Mucosa of stomach (tissue), 1 donor: ENCODE measurements around the gene AP1S3.
"Not testable (repeated sequence)": the region's sequence is repeated elsewhere in the genome, so short reads cannot be mapped to it uniquely, and the experiment has no call there.

Experiments used
- H3K27me3 ChIP-seq: one replicate; pipeline ENCODE4 v1.7.0; 2013; ENCODE audit warnings: mild to moderate bottlenecking, low read length; ENCODE audit not compliant: control insufficient read depth, insufficient read depth
- H3K36me3 ChIP-seq: one replicate; pipeline ENCODE4 v1.7.0; 2013; ENCODE audit warnings: low read length; ENCODE audit not compliant: control insufficient read depth, insufficient read depth
- H3K4me1 ChIP-seq: one replicate; pipeline ENCODE4 v1.7.0; 2013; ENCODE audit warnings: mild to moderate bottlenecking, low read length; ENCODE audit not compliant: control insufficient read depth, insufficient read depth
- H3K4me3 ChIP-seq: one replicate; pipeline ENCODE4 v1.7.0; 2013; ENCODE audit warnings: low read length
- H3K9ac ChIP-seq: one replicate; pipeline ENCODE4 v1.7.0; 2013; ENCODE audit warnings: mild to moderate bottlenecking, low read length, moderate library complexity
- H3K9me3 ChIP-seq: one replicate; pipeline ENCODE4 v1.7.0; 2013; ENCODE audit warnings: mild to moderate bottlenecking, low read length, moderate library complexity; ENCODE audit not compliant: control insufficient read depth
- donor health status: Pancreatic carcinoma.

AP1S3 gene

GRCh38 chr2:223788106-223788505 is 49.3 kb downstream of the AP1S3 start:
- not testable (repeated sequence) for H3K4me3 ChIP-seq, H3K4me1 ChIP-seq, H3K36me3 ChIP-seq, H3K9ac ChIP-seq, H3K9me3 ChIP-seq, H3K27me3 ChIP-seq

GRCh38 chr2:223787358-223787757 is 50.0 kb downstream of the AP1S3 start:
- Histone ChIP-seq H3K36me3 (no peaks in the 10 kb centered on the region), H3K4me1 (peaks cover 4% of the 10 kb centered on the region), H3K4me3 (no peak overlapping the region), H3K27me3 (no peaks in the 10 kb centered on the region), H3K9me3 (no peaks in the 10 kb centered on the region), H3K9ac (no peak overlapping the region)

DNA sequence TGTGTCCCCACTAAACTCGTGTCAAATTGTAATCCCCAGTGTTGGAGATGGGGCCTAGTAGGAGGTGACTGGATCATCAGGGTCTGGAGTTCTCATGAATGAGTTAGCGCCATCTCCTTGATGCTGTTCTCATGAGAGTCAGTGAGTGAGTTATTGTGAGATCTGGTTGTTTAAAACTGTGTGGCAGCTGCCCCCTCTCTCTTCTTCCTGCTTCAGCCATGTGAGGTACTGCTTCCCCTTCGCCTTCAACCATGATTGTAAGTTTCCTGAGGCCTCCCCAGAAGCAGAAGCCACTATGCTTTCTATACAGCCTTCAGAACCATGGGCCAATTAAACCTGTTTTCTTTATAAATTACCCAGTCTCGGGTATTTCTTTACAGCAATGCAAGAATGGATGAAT is 50.4 kb downstream of the AP1S3 start:
- Histone ChIP-seq H3K9me3 (no peaks in the 10 kb centered on the region), H3K4me1 (peaks cover 4% of the 10 kb centered on the region), H3K27me3 (no peaks in the 10 kb centered on the region), H3K4me3 (no peak overlapping the region), H3K36me3 (no peaks in the 10 kb centered on the region), H3K9ac (no peak overlapping the region)

DNA sequence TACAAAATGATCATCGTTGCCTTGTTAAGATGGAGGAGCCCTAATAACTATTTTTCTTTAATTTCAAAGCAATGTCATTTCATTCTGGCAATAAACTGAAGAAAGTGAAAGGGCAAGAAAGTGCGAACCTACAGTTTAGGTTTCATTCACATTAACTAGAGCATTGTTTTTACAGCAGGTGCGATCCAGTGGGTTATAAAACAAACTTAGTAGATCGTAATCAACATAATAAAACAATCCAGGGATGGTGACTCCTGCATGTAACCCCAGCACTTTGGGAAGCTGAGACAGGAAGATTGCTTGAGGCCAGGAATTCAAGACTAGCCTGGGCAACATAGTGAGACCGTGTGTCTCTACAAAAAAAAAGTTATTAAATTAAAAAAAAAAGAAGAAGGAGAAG is 51.1 kb downstream of the AP1S3 start:
- H3K4me3 ChIP-seq = no peak overlapping the region
- H3K27me3 ChIP-seq = no peaks in the 10 kb centered on the region
- no peaks in the 10 kb centered on the region for H3K36me3 ChIP-seq
- H3K9me3 ChIP-seq = no peaks in the 10 kb centered on the region
- no peak overlapping the region for H3K9ac ChIP-seq
- peaks cover 4% of the 10 kb centered on the region for H3K4me1 ChIP-seq

- Histone ChIP-seq H3K9me3 (no peaks in the 10 kb centered on the region), H3K27me3 (no peaks in the 10 kb centered on the region), H3K4me3 (no peak overlapping the region), H3K4me1 (peaks cover 4% of the 10 kb centered on the region), H3K9ac (no peak overlapping the region), H3K36me3 (no peaks in the 10 kb centered on the region)
These were observed 53.1 kb downstream of the AP1S3 start for GRCh38 chr2:223784221-223784772.

DNA sequence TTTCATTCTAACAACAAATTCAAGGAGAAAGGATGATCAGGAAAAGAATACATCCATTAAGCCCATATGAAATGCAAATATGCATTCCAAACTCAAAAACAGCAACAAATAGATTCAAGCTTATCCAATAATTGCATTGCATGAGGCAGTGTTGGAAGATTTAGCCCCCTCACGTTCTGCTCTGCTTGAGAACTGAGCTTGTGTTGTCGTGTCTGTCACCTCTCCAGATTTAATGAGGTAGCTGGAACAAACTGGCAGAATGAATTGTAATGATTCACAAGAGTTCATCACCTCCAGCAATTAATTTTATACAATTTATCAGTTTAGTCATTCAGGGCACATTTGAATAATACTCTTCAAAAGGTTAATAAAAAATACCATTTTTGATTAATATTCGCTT is 54.8 kb downstream of the AP1S3 start:
- peaks cover 4% of the 10 kb centered on the region for H3K4me1 ChIP-seq
- H3K4me3 ChIP-seq = no peak overlapping the region
- no peaks in the 10 kb centered on the region for H3K36me3 ChIP-seq
- no peaks in the 10 kb centered on the region for H3K9me3 ChIP-seq
- no peak overlapping the region for H3K9ac ChIP-seq
- no peaks in the 10 kb centered on the region for H3K27me3 ChIP-seq

- Histone ChIP-seq H3K9ac (no peak overlapping the region), H3K4me1 (peaks cover 4% of the 10 kb centered on the region), H3K9me3 (no peaks in the 10 kb centered on the region), H3K27me3 (no peaks in the 10 kb centered on the region), H3K4me3 (no peak overlapping the region), H3K36me3 (no peaks in the 10 kb centered on the region)
These were observed 55.8 kb downstream of the AP1S3 start for GRCh38 chr2:223781560-223781959.

DNA sequence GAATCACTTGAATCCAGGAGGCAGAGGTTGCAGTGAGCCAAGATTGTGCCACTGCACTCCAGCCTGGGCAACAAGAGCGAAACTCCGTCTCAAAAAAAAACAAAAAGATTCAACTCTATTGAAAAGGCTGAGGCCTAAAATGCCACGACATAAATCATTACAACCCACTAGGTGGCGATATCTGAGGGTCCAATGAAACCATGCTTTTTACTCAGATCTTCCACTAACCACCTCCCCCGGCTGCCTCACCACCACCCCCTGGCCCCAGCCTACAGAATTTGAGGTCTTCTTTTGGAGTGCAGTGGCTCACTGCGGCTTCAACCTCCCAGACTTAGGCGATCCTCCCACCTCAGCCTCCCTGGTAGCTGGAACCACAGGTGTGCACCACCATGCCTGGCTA is 57.5 kb downstream of the AP1S3 start:
- Histone ChIP-seq H3K4me3 (no peak overlapping the region), H3K9ac (no peak overlapping the region), H3K27me3 (no peaks in the 10 kb centered on the region), H3K4me1 (peaks cover 4% of the 10 kb centered on the region), H3K36me3 (no peaks in the 10 kb centered on the region), H3K9me3 (no peaks in the 10 kb centered on the region)

GRCh38 chr2:223774193-223774592 is 63.2 kb downstream of the AP1S3 start:
- Histone ChIP-seq H3K27me3 (no peaks in the 10 kb centered on the region), H3K36me3 (no peaks in the 10 kb centered on the region), H3K4me1 (no peaks in the 10 kb centered on the region)

DNA sequence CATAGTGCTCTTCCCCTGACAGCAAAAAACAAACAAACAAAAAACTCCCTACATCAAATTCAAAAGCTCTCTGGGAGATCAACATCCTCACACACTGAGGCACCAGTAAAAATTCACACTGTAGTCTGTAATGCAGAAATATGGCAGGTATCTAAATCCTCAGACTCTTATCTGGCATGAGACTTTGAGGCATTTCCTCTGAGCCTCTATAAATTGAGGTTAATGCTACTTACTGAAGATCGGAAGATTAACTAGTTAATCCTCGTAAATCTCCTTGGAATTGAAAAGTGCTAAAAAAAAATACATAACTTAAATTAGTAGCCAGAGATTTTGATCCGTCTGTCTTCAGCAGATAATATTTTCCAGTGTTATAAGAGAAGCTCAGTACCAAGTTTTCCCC is 65.0 kb downstream of the AP1S3 start:
- Histone ChIP-seq H3K9ac (no peak overlapping the region), H3K27me3 (no peaks in the 10 kb centered on the region), H3K4me1 (no peaks in the 10 kb centered on the region), H3K4me3 (no peak overlapping the region), H3K9me3 (no peaks in the 10 kb centered on the region), H3K36me3 (no peaks in the 10 kb centered on the region)

More at GRCh38 chr2:223774193-223774592, 63.2 kb downstream of the AP1S3 start:
- H3K9ac ChIP-seq = no peak overlapping the region
- no peak overlapping the region for H3K4me3 ChIP-seq
- H3K9me3 ChIP-seq = no peaks in the 10 kb centered on the region

DNA sequence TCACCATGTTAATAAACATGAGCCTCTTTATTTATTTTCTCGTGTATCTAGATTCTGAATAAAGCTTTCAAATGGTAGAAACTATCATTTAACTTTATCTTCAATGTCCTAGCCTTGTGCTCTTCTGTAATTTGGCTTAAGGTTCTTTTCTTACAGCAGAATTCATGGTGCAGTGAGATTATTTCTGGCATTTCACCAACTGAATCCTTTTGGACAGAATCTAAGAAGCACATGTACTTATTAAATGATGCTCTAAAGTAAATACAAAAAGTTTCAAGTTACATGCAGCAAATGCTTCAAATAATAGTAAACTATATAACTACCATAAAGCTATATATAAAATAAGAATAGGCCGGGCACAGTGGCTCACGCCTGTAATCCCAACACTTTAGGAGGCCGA is 65.9 kb downstream of the AP1S3 start:
- no peak overlapping the region for H3K4me3 ChIP-seq
- H3K9me3 ChIP-seq = no peaks in the 10 kb centered on the region
- no peaks in the 10 kb centered on the region for H3K27me3 ChIP-seq
- no peaks in the 10 kb centered on the region for H3K4me1 ChIP-seq
- no peaks in the 10 kb centered on the region for H3K36me3 ChIP-seq
- H3K9ac ChIP-seq = no peak overlapping the region

DNA sequence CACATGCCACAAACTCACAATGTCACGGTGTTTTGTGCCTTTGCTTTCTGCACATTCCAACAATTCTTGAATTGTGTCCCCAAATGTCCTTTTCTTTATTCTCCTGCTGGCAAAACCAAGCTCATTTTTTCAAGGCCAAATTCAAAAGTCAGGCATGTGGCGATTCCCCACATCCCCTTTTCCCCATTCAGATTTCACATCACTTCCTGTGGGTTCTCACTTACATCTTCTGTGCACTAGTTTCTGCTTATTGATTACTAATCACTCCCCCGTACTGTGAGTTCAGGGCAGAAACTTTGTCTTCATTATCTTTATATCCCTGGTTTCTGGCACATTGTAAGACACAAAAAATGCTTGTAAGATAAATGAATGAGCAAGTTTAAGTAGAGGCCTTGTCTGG is 69.2 kb downstream of the AP1S3 start:
- Histone ChIP-seq H3K27me3 (no peaks in the 10 kb centered on the region), H3K36me3 (no peaks in the 10 kb centered on the region), H3K9me3 (no peaks in the 10 kb centered on the region), H3K4me1 (no peaks in the 10 kb centered on the region), H3K4me3 (no peak overlapping the region), H3K9ac (no peak overlapping the region)

GRCh38 chr2:223767341-223767740 is 70.0 kb downstream of the AP1S3 start:
- Histone ChIP-seq H3K4me3 (no peak overlapping the region), H3K9ac (no peak overlapping the region), H3K36me3 (no peaks in the 10 kb centered on the region), H3K4me1 (peaks cover 3% of the 10 kb centered on the region), H3K27me3 (no peaks in the 10 kb centered on the region), H3K9me3 (no peaks in the 10 kb centered on the region)
